Mesenchymal stem cell (in vitro differentiated cells and primary cell): ENCODE data around the gene TRPV5.

ENCODE experiments used
- DNase-seq: peaks from one replicate; pipeline ENCODE4 v3.0.0-alpha.2; 2013
- H2AFZ ChIP-seq: one replicate; pipeline ENCODE4 v1.6.1; 2013; ENCODE audit warnings: low read depth, mild to moderate bottlenecking, control low read depth, inconsistent platforms, low read length, moderate library complexity
- H2AK5ac ChIP-seq: 2 replicates; pipeline ENCODE4 v1.6.1; 2013; ENCODE audit warnings: low read length, moderate library complexity, mild to moderate bottlenecking, inconsistent platforms; ENCODE audit not compliant: severe bottlenecking
- H2BK120ac ChIP-seq: one replicate; pipeline ENCODE4 v1.6.1; 2013; ENCODE audit warnings: low read depth, mild to moderate bottlenecking, inconsistent platforms, low read length, moderate library complexity
- H2BK12ac ChIP-seq, 2 experiments: one replicate each; pipeline ENCODE4 v1.6.1; 2013; ENCODE audit warnings: inconsistent platforms in 2 of 2, low read length in 2 of 2, mild to moderate bottlenecking in 2 of 2, moderate library complexity in 2 of 2, control low read depth in 1 of 2
- H2BK15ac ChIP-seq: one replicate; pipeline ENCODE4 v1.6.1; 2013; ENCODE audit warnings: mild to moderate bottlenecking, low read depth, inconsistent platforms; ENCODE audit not compliant: poor library complexity, severe bottlenecking
- H2BK5ac ChIP-seq: 2 replicates; pipeline ENCODE4 v1.6.1; 2013; ENCODE audit warnings: low read depth, mild to moderate bottlenecking, low read length, control low read depth, inconsistent platforms; ENCODE audit not compliant: poor library complexity, severe bottlenecking
- H3K14ac ChIP-seq, 2 experiments: one replicate each; pipeline ENCODE4 v1.6.1; 2013; ENCODE audit warnings: inconsistent platforms in 2 of 2, low read length in 2 of 2, control low read depth in 1 of 2, mild to moderate bottlenecking in 1 of 2, moderate library complexity in 1 of 2
- H3K18ac ChIP-seq, 2 experiments: one replicate each; pipeline ENCODE4 v1.6.1; 2013; ENCODE audit warnings: inconsistent platforms in 2 of 2, low read length in 2 of 2, control low read depth in 1 of 2, low read depth in 1 of 2, mild to moderate bottlenecking in 1 of 2
- H3K23ac ChIP-seq, 2 experiments: one replicate each; pipeline ENCODE4 v1.6.1; 2013; ENCODE audit warnings: inconsistent platforms in 2 of 2, low read length in 2 of 2, mild to moderate bottlenecking in 2 of 2, moderate library complexity in 2 of 2, control low read depth in 1 of 2
- H3K27ac ChIP-seq: 2 replicates; pipeline ENCODE4 v1.5.1; 2013; ENCODE audit warnings: mild to moderate bottlenecking, moderate library complexity, low read length, control low read depth, inconsistent platforms; ENCODE audit not compliant: poor library complexity, severe bottlenecking
- H3K27me3 ChIP-seq, 2 experiments: 2 replicates each; pipeline versions ENCODE4 v1.6.1 to v1.7.0; 2013; ENCODE audit warnings: low read length in 2 of 2, mild to moderate bottlenecking in 2 of 2, moderate library complexity in 2 of 2, control low read depth in 1 of 2, inconsistent platforms in 1 of 2; ENCODE audit not compliant: control insufficient read depth in 1 of 2, insufficient read depth in 1 of 2
- H3K36me3 ChIP-seq, 2 experiments: 2 replicates each; pipeline versions ENCODE4 v1.6.1 to v1.7.0; 2013; ENCODE audit warnings: low read length in 2 of 2, control low read depth in 1 of 2, inconsistent platforms in 1 of 2, low read depth in 1 of 2, mild to moderate bottlenecking in 1 of 2; ENCODE audit not compliant: insufficient read depth in 2 of 2, control insufficient read depth in 1 of 2
- H3K4ac ChIP-seq, 2 experiments: one replicate each; pipeline ENCODE4 v1.6.1; 2013; ENCODE audit warnings: inconsistent platforms in 2 of 2, low read length in 2 of 2, mild to moderate bottlenecking in 2 of 2, moderate library complexity in 2 of 2, control low read depth in 1 of 2, low read depth in 1 of 2
- H3K4me1 ChIP-seq: 2 replicates; pipeline ENCODE4 v1.6.1; 2013; ENCODE audit warnings: low read depth, low read length, control low read depth; ENCODE audit not compliant: control insufficient read depth, insufficient read depth
- H3K4me2 ChIP-seq: 2 replicates; pipeline ENCODE4 v1.6.1; 2013; ENCODE audit warnings: low read length, mild to moderate bottlenecking, inconsistent platforms; ENCODE audit not compliant: poor library complexity, severe bottlenecking
- H3K4me3 ChIP-seq, 2 experiments: 2 replicates each; pipeline versions ENCODE4 v1.5.1 to v1.7.0; 2013; ENCODE audit warnings: low read length in 2 of 2, mild to moderate bottlenecking in 2 of 2, control low read depth in 1 of 2, low read depth in 1 of 2; ENCODE audit not compliant: insufficient read depth in 1 of 2
- H3K79me1 ChIP-seq: replicated peaks from 2 replicates; pipeline ENCODE4 v1.6.1; 2013; ENCODE audit warnings: mild to moderate bottlenecking, control low read depth, low read length, inconsistent platforms; ENCODE audit not compliant: poor library complexity, severe bottlenecking
- H3K9ac ChIP-seq: 2 replicates; pipeline ENCODE4 v1.7.0; 2013; ENCODE audit warnings: mild to moderate bottlenecking, low read length, moderate library complexity
- H3K9me3 ChIP-seq: 2 replicates; pipeline ENCODE4 v1.7.0; 2013; ENCODE audit warnings: mild to moderate bottlenecking, low read length; ENCODE audit not compliant: control insufficient read depth
- H4K8ac ChIP-seq: one replicate; pipeline ENCODE4 v1.6.1; 2013; ENCODE audit warnings: inconsistent platforms, mild to moderate bottlenecking, low read length, moderate library complexity
- H4K91ac ChIP-seq: one replicate; pipeline ENCODE4 v1.6.1; 2013; ENCODE audit warnings: mild to moderate bottlenecking, low read length, inconsistent platforms
- WGBS: methylation state at CpG from one replicate; pipeline ENCODE4 v1.1.7; 2013; ENCODE audit warnings: mixed read lengths; 5-methylcytosine and 5-hydroxymethylcytosine counted together

TRPV5 gene

DNA sequence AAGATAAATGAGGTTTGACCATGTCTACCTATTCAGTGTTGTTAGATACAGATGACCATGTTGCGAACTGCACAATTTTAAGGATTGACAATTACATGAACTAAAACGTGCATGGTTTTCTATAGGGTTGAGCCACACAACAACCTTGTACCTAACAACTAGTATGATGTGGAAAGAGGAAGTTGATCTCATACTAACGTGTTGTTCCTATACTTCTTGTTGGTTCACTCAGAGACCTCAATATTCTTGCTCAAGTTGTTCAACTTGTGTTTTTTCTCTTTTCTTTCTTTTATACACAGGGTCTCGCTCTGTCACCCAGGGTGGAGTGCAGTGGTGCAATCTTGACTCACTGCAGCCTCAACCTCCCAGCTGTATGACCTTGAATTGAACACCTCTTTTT, 34.7 kb upstream of the TRPV5 start:
- WGBS: 84% methylated on average over 3 of the region's 4 CpGs
- Histone ChIP-seq H3K4me1 (peaks cover 2% of the 10 kb centered on the region), H3K4me2 (no peak overlapping the region), H3K9me3 (peaks cover 3% of the 10 kb centered on the region), H3K79me1 (no peaks in the 10 kb centered on the region), H3K27ac (no peak overlapping the region), H3K36me3 (no peaks in the 10 kb centered on the region), H2AK5ac (no peak overlapping the region), H3K27me3 (peaks cover 0 to 17% of the 10 kb centered on the region in 2 experiments), H3K23ac (no peak overlapping the region), H2BK12ac (no peak overlapping the region), H3K4ac (no peak overlapping the region), H2BK15ac (no peak overlapping the region), H2AFZ (no peak overlapping the region), H3K4me3 (no peak overlapping the region), H3K18ac (no peak overlapping the region), H4K91ac (no peak overlapping the region), H3K14ac (no peak overlapping the region), H4K8ac (no peak overlapping the region), H3K9ac (no peak overlapping the region), H2BK120ac (no peak overlapping the region), H2BK5ac (no peak overlapping the region)
- no peak for DNase-seq

DNA sequence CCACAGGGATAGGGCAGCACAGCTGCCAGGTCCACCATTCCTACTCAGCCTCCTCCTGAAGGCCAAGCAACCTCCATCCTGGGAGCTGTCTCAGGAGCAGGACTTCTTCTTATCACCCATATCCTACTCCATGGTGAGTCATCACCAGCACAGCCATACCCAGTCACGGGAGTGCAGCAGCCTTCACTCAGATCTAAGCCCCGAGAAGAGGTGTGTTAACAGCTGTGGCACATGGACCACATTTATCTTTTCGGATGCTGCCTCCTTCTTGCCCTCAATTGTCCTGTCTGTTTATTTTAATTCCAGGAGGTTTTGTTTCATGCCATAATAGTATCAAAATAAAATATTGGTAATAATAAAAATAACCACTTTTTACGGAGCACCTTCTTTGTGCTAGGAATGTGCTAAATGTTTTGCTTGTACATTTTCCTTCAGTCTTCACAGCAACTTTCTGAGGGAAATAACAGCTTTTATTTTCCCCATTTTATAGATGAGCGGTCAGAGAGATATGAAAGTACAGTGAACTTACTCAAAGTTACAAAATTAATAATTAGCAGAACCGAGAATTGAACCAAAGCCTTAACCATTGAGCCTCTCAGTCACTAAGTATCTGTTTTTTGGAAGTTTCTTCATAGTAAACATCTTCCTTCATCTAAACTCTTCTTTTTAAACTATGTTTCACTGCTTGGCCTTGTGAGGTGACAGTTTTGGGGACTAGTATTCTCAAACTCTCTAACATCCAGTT, 31.1 kb upstream of the TRPV5 start:
- H3K4me3 ChIP-seq: no peak overlapping the region
- no peak overlapping the region for H3K27ac ChIP-seq
- DNase-seq: no peak
- no peak overlapping the region for H2BK15ac ChIP-seq
- no peak overlapping the region for H3K4me2 ChIP-seq
- H3K36me3 ChIP-seq: no peaks in the 10 kb centered on the region
- H3K27me3 ChIP-seq: peaks cover 0 to 25% of the 10 kb centered on the region in 2 experiments
- peaks cover 2% of the 10 kb centered on the region for H3K4me1 ChIP-seq
- WGBS: 51% methylated on average over 3 of the region's 6 CpGs
- no peak overlapping the region for H2AK5ac ChIP-seq
- no peaks in the 10 kb centered on the region for H3K79me1 ChIP-seq
- no peak overlapping the region for H3K23ac ChIP-seq
- H4K91ac ChIP-seq: no peak overlapping the region
- H2AFZ ChIP-seq: no peak overlapping the region
- H3K9ac ChIP-seq: no peak overlapping the region
- H3K4ac ChIP-seq: no peak overlapping the region
- no peak overlapping the region for H3K14ac ChIP-seq
- no peak overlapping the region for H3K18ac ChIP-seq
- no peak overlapping the region for H4K8ac ChIP-seq
- H2BK120ac ChIP-seq: no peak overlapping the region
- H2BK12ac ChIP-seq: no peak overlapping the region
- H2BK5ac ChIP-seq: no peak overlapping the region
- no peaks in the 10 kb centered on the region for H3K9me3 ChIP-seq

DNA sequence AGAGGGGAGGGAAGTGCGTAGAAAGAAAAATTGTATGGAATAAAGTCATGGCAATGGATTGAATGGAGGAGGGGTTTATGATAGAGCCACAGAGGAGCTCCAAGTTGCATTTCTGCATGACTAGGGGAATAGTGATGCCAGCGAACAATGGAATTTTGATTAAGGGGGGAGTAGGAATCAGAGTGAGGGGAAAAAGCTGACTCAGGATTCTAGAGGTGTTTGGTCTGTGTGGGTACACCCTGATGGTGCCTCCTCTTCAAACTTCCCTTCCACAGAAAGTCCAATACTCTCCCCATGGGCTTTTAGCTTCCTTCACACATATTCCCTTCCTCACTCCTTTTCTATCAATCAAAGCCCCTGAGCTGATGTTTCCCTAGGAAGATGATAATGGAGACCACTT, 30.4 kb upstream of the TRPV5 start:
- no peak overlapping the region for H2BK120ac ChIP-seq
- WGBS: 85% methylated on average over 1 of the region's 2 CpGs
- H3K23ac ChIP-seq: no peak overlapping the region
- peaks cover 2% of the 10 kb centered on the region for H3K4me1 ChIP-seq
- H3K4ac ChIP-seq: no peak overlapping the region
- H2BK15ac ChIP-seq: no peak overlapping the region
- no peak overlapping the region for H2AK5ac ChIP-seq
- H4K8ac ChIP-seq: no peak overlapping the region
- H3K36me3 ChIP-seq: no peaks in the 10 kb centered on the region
- peaks cover 0 to 23% of the 10 kb centered on the region in 2 experiments for H3K27me3 ChIP-seq
- H3K18ac ChIP-seq: no peak overlapping the region
- no peaks in the 10 kb centered on the region for H3K79me1 ChIP-seq
- H2BK12ac ChIP-seq: no peak overlapping the region
- no peak overlapping the region for H2AFZ ChIP-seq
- H3K9me3 ChIP-seq: no peaks in the 10 kb centered on the region
- no peak overlapping the region for H3K14ac ChIP-seq
- no peak overlapping the region for H3K4me2 ChIP-seq
- H4K91ac ChIP-seq: no peak overlapping the region
- no peak overlapping the region for H2BK5ac ChIP-seq
- no peak overlapping the region for H3K9ac ChIP-seq
- H3K4me3 ChIP-seq: no peak overlapping the region
- H3K27ac ChIP-seq: no peak overlapping the region
- no peak for DNase-seq

DNA sequence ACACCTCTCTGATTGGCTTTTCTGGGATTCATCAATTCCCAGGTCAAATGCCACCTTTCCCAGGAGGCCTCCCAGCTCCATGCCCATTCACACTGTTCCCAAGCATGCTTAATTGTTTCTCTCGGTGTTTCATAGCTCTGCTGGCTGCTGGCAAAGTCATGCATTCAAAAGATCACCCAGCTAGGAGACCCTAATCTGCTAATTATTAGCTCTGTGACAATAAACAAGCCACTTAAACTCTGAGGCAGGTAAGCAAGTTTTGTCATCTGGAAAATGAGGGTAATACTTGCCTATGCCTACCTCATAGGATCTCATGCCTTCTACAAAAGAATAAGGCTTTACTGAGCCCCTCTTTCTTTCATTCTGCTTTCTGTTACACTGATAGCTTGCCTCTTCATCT, 29.4 kb upstream of the TRPV5 start:
- Histone ChIP-seq H2AFZ (no peak overlapping the region), H3K4me2 (no peak overlapping the region), H4K8ac (no peak overlapping the region), H3K18ac (no peak overlapping the region), H2BK15ac (no peak overlapping the region), H3K27me3 (peaks cover 0 to 17% of the 10 kb centered on the region in 2 experiments), H2BK12ac (no peak overlapping the region), H3K79me1 (no peaks in the 10 kb centered on the region), H3K9ac (no peak overlapping the region), H2AK5ac (no peak overlapping the region), H3K14ac (no peak overlapping the region), H2BK5ac (no peak overlapping the region), H3K4me1 (peaks cover 2% of the 10 kb centered on the region), H3K36me3 (no peaks in the 10 kb centered on the region), H3K9me3 (no peaks in the 10 kb centered on the region), H3K4me3 (no peak overlapping the region), H3K27ac (no peak overlapping the region), H2BK120ac (no peak overlapping the region), H3K23ac (no peak overlapping the region), H4K91ac (no peak overlapping the region), H3K4ac (no peak overlapping the region)
- WGBS: 5% methylated on average over 1 of the region's 1 CpG
- DNase-seq: no peak
